CMK (cell line): ENCODE results near the gene SBF2.

Source experiments
- DNase-seq: peaks from one replicate; pipeline ENCODE4 v3.0.0-alpha.2; 2010; ENCODE audit warnings: low read depth

The SBF2 gene

DNA sequence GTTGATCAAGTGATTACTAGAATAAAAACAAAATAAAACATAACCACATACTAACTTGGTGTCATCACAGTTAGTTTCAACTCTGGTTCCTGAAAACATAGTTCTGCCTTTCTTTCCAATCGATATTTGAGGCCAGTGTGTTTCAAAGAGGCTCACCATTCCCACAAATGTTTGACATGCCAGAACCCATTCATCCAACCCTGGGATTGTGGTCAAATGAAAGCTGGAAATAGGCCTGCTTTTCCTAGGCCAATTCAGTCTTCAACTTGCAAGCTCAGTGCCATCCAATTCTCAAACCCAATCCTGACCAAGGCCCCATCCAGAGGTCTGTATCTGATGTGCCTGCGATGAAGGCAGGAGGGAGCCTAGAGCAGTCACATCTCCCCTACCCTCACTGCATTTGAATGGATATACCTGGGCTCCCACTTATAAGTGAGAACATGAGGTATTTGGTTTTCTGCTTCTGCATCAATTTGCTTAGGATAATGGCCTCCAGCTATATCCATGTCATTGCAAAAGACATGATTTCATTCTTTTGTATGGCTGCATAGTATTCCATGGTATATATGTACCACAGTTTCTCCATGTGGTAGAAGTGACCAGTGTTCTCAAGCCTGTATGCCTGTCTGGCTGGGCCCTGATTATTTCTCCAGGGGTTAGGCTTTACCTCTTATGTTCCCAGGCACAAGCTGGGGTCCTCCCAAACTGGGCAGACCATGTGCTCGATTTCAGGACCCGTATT is 486.9 kb downstream of the SBF2 start:
- no peak for DNase-seq

- DNase-seq: no peak
Observed at GRCh38 chr11:9804419-9804902, 489.6 kb downstream of the SBF2 start.

GRCh38 chr11:9803685-9804418 is 490.2 kb downstream of the SBF2 start:
- DNase-seq: no peak

DNA sequence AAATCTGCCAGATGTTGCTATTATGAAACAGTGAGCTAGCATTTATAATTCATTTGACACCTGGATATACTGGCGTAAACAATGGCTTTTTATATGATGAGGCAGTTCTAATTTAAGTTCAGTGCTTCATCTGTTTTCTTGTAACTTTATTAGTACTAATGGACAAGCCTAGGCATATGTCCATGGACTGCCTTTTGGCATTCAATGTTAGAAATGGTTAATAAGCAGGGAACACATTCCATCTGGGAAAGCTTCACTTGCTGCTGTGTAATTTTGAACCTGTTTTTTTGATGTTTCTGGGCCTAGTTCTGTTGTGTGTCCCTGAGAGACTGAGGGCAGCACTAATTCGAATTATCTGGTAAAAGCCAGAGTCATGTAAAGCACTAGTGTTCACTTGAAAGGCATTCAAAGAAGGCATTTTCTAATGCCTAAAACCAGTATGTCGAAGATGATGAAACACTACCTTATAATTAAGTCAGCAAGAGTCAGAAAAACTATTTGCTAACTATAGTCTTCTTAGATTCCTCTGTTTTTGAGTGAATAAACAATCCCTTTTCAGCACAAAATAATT is 491.6 kb downstream of the SBF2 start:
- DNase-seq: no peak

DNA sequence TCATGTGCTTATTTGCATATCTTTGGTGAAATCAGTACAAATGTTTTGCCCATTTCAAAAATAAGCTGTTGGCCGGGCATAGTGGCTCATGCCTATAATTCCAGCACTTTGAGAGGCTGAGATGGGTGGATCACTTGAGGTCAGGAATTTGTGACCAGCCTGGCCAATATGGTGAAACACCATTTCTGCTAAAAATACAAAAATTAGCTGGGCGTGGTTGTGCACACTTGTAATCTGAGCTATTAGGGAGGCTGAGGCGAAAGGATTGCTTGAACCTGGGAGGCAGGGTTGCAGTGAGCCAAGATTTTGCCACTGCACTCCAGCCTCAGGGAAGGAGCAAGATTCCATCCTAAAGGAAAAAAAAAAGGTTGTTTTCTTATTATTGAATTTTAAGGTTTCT is 494.1 kb downstream of the SBF2 start:
- DNase-seq: no peak

GRCh38 chr11:9797300-9797699 is 496.7 kb downstream of the SBF2 start:
- DNase-seq: no peak

DNA sequence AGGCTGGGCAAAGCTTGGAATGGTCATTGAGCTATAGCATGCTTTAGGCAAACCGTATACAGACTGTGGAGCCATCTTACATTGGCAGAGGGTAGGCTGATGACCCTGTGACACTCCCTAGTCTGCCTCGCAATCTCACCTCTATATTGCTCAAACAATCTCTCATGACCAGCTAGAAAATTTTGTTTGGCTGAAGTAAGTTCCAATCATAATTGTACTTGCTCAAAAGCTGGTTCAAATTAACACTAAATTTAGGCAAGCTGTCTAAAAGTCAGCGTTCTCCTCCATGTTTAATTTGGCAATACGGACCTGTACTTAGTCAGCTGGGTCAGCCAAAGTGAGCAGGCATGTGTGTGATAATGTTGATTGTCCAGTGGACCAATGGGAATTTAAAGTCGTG is 497.2 kb downstream of the SBF2 start:
- no peak for DNase-seq

- no peak for DNase-seq
Observed at GRCh38 chr11:9796266-9796665, 497.8 kb downstream of the SBF2 start.

DNA sequence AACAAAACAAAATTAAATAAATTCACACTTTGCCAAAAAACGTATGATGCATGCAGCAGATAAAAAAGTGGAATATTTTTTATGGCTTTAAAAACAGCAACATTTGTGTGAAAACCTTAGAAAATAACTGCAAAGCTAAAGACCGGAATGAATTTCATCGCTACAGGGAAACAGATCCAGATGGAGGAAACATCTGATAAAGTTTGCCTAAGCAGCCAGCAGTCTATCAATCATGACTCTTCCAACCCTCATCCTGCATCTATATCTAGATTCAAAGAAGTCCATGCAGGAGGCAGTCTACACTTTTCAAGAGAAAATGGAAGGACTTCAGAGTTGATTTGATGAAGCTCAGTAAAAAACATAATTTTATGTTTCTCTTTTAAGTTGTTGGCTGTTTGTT is 503.3 kb downstream of the SBF2 start:
- no peak for DNase-seq

- DNase-seq: no peak
Observed at GRCh38 chr11:9789910-9790309, 504.1 kb downstream of the SBF2 start.

DNA sequence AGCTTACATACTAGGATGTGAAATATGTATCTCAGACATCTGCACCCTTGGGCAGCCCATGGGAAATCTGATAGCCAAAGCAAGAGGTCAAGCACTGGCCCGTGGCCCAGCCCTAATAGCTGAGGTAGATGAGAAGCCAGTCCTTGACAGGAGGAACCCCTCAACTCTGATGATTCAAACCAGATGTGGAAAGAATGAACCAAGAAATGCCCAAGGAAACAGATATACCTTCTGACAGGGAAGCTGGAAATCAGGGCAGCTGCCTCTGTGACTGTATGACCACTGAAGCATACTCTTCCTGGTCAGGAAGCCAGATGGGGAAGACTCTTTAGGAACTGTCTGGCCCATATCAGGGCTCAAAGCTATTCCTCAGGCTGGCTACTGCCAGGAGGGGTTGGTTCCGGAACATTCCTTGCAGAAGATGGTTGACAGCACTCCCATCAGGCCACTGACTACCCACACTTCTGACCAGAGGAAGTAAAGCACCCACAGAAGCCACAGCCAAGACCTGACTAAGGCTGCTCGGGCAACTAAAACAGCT is 506.0 kb downstream of the SBF2 start:
- DNase-seq: peak; percentile 77

DNA sequence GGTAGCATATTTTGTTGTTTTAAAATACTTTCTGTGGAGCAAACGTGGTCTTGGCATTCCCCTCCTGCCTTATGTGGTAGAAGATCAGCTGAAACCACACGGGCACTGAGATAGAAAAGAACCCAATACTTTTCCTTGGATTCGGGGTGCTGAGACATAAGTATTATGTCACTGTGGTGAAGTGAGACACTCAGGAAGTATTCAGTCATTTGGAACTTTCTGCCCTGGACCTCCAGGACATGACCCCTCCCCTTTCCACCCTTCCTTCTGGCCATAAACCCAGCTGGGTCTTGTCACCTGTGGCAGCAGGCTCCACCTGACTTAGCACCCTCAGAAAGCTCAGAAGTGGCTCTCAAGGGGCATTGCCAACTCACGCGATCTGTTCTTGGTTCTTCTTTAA is 506.8 kb downstream of the SBF2 start:
- no peak for DNase-seq

DNA sequence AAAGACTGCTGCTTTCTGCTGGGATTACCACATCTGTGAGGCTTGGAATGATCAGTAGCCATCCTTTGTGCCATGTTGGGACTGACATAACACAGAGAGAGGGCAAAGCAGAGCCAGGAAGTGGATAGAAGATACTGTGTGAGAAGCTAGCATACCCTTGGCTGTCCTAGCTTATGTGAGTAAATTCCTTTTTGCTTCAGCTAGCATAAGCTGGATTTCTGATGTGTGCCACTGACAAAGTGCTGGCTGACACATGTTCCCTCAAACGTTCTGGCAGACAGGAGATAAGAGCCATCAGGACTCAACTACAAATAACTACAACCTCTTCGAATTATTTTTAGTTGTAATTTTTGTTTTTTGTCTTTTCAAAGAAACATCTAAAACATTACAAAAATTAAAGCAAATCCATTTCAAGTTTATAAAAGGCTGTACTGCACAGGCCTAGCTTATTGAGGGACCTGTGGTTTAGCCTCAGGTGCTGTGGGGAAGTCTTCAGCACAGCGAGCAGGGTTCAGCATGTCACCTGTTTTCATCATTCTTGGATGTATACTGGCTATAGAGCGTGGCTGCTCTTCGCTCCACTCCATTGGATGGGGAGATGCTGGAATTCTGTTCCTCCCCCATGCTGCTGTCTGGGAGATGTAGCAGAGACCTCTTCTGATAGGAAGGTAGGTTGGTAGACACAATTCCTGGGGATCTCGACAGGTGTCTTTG is 509.3 kb downstream of the SBF2 start:
- DNase-seq: no peak

DNA sequence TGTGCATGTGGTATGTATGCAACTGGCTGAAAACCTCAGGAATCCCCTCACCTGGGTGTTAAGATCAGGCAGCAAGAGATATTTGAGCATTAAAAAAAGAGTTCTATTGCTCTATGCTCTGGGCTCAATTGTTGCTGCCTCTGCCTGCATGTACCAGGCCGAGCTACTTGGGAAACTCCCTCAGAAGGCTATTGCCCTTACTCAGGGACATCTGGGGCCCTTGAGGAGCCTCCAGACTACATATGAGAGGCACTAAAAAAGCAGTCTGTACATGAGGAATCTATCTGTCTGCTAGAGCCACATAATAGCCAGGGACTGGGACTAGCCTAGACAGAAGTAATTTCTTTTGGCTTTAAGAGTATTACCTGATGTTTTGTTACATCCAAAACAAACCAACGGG is 510.0 kb downstream of the SBF2 start:
- no peak for DNase-seq

DNA sequence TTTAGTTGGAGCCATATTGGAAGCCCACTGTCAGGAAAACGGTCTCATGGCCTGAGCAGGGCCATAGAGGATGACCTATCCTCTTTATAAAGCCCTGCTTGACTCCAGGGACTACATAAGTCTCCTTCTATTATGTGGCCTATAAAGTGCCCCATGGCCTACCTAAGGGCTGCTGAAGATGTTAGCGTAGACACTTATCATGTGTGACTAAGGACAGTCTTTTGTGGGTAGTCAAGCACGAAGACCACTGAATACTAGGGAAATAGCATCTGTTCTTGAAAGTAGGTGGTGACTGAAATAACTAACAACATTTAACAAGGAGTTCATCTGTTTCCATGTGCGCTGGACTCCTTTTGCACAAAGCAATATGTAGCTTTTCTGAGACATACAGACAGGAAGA is 513.1 kb downstream of the SBF2 start:
- DNase-seq: no peak

DNA sequence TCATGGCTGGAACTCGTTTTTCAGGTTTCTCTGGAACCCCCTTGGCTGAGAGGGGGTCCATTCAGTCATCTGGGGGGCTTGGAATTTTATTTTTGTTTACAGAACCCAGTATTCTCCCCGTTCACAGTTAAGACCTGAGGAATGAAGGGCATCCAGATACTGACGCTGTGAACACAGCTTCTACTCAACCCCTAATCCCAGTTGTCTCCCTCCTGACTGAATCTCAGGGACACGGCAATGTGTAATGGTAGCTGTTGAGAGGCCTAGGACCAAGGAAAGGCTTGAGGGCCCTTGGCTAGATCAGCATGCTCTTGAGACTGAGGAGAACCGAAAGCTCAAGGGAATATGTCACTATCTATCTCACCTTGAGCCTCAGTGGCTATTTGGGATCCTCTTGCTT is 516.5 kb downstream of the SBF2 start:
- no peak for DNase-seq

DNA sequence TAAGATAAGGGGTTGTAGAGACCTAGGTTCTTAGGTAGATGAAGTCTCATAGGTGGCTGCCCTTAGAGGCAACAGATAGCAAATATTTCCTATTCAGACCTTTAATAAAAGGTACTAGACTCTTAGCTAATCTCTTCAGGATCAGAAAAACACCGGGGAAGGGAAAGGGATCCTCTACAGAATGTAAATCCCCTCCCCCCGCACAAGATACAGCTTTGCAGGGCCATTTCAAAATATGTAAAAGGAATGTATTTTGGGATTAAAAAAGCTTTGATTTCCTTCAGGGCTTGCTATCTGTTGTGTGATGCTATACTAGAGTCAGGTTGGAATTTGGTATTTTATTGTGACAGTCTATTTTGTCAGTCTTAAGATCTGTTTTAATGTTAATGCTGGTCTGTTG is 517.0 kb downstream of the SBF2 start:
- DNase-seq: no peak

- DNase-seq: no peak
Observed at GRCh38 chr11:9776203-9776602, 517.8 kb downstream of the SBF2 start.

DNA sequence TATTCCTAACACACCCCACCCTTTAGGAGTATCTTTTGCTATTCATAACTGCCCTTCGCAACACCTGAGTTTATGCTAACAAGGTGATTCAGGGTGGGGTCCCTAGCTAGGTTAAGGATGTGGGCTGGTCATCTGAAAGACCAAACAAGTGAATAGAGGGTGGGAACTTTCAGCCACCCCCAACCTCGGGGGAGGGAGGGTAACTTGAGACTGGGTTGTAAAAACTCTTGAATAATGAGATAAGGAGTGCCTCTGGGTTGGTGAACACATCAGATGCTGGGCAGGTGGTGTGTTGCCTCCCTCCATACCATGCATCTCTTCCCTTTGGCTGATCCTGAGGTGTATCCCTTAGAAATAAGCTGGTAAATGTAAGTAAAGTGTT is 518.6 kb downstream of the SBF2 start:
- no peak for DNase-seq

DNA sequence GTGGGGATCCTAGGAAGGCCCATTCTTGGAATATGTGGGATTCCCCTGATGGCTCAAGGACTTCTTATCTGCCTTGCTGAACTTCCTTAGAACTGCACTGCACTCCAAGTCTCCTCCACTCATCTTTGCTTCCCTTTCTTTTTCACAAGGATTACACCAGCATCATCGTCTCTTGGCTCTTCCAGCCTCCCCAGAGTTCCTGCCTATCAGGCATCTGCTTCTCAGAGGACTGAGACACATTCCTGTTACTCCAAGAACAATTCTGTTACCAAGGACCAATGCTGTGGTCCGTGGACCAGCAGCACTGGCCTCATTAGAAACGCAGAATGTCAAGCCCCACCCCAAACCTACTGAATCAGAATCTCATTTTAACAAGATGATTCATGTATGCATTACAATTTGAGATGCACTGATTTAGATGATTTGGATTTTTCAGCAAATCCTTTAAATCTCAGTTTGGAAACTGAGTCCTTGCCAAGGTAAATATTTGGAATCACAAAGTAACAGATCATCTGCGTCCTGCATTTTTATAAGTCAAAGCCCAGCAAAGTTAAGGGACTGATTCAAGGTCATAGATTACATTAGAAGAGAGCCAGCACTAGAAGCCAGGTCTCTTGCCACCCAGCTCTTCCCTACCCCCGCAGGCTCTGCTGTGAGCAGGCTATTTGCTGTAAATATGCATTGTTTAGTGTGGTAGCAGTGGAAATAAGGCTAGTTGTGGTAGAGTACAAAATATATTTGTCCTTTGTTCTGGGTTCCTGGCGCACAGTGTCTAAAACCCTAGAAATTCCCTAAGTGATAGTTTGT is 519.2 kb downstream of the SBF2 start:
- no peak for DNase-seq

- DNase-seq: no peak
Observed at GRCh38 chr11:9774109-9774508, 519.9 kb downstream of the SBF2 start.

GRCh38 chr11:9773524-9773923 is 520.5 kb downstream of the SBF2 start:
- DNase-seq: no peak
